Activated T-helper 2 cell treated with anti-CD3 and anti-CD28 coated beads, Interferon-gamma antibody, Interleukin-2, Interleukin-4, amounts not matched to agents 10 μg/mL and 5 μg/mL and 100 μg/mL, durations not matched to agents 14 hours and 24 hours and 36 hours (primary cell): ENCODE results near the gene ERC2. TPM values are rescaled to one million over a fixed set of nuclear protein-coding genes. Genes with fewer than 3 reads are reported as not detected.
A peak's percentile ranks its signal among the peaks of the same experiment; 100 is the strongest.

Experiments used
- DNase-seq: peaks from one replicate; pipeline ENCODE4 v3.0.0; 2021; ENCODE audit warnings: low spot score
- H3K27ac Mint-ChIP-seq: one replicate; pipeline ENCODE4 v1.8.0; 2021; ENCODE audit warnings: mixed read lengths
- H3K27me3 Mint-ChIP-seq: one replicate; pipeline ENCODE4 v1.8.0; 2021; ENCODE audit warnings: low read depth, mixed read lengths
- H3K36me3 Mint-ChIP-seq: one replicate; pipeline ENCODE4 v1.8.0; 2021; ENCODE audit warnings: low read depth, mixed read lengths
- H3K4me1 Mint-ChIP-seq: one replicate; pipeline ENCODE4 v1.8.0; 2021; ENCODE audit warnings: low read depth, mixed read lengths
- H3K4me3 Mint-ChIP-seq: one replicate; pipeline ENCODE4 v1.8.0; 2021; ENCODE audit warnings: low read depth, mild to moderate bottlenecking, moderate library complexity, mixed read lengths
- H3K9me3 Mint-ChIP-seq: one replicate; pipeline ENCODE4 v1.8.0; 2021; ENCODE audit warnings: mixed read lengths
- intact Hi-C: fragments of 100-400 bp; cut with micrococcal nuclease; formaldehyde crosslinking; loops from one replicate; pipeline ENCODE4 v1.15.1; 2023
- total RNA-seq: library from RNA; stranded (reverse); gene quantifications from 2 replicates; pipeline ENCODE4 v1.2.3, GENCODE V29; 2022

Gene ERC2
- total RNA-seq, 1 donor from 2014 or later, result 0.09 TPM

DNA sequence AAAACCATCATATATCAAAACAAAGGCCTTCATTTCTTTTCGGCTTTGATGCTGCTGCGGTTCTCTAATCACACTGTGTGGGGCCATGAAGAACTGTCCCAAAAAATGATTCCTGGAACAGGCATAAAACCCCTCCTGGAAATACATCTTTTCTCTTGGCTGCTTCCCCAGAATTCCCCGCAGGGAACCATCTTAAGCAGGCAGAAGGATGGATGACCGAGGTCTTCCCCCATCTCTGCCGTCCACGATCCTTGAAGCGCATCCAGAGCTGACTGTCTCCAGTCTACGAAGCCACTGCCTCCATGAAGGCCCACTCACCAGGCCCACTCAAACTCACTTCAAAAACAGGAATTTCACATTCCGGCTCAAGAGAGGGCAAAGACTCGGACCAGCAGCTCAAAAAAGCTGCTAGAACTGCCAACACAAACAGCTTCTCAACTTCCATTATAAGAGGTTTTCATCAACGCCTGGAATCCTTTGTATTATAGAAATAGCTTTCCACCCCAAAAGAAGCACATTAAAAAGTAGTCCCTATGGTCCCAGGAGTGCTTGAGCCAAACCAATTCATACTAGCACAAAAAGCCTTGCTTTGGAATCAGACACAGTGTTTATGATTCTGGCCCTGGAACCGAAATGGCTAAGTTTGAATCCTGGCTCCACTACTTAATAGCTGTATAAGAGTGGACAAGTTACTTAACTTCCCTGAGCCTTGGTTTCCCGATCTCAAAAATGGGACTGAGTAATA lies 493.7 kb downstream of the ERC2 start:
- H3K4me3 Mint-ChIP-seq, result no peak overlapping the region
- no peaks in the 10 kb centered on the region for H3K9me3 Mint-ChIP-seq
- intact Hi-C loops, result no loop called here
- no peaks in the 10 kb centered on the region for H3K4me1 Mint-ChIP-seq
- H3K27me3 Mint-ChIP-seq, result no peaks in the 10 kb centered on the region
- H3K36me3 Mint-ChIP-seq, result no peaks in the 10 kb centered on the region
- H3K27ac Mint-ChIP-seq, result no peak overlapping the region
- DNase-seq, result no peak

GRCh38 chr3:55969634-55970033 lies 498.6 kb downstream of the ERC2 start:
- Mint-ChIP-seq H3K9me3 (no peaks in the 10 kb centered on the region), H3K4me3 (no peak overlapping the region), H3K27ac (no peak overlapping the region), H3K4me1 (peaks cover 9% of the 10 kb centered on the region), H3K27me3 (no peaks in the 10 kb centered on the region), H3K36me3 (no peaks in the 10 kb centered on the region)
- intact Hi-C loops, result no loop called here
- no peak for DNase-seq

- intact Hi-C loops, result no loop called here
- no peaks in the 10 kb centered on the region for H3K9me3 Mint-ChIP-seq
- H3K27me3 Mint-ChIP-seq, result no peaks in the 10 kb centered on the region
- peaks cover 9% of the 10 kb centered on the region for H3K4me1 Mint-ChIP-seq
- no peaks in the 10 kb centered on the region for H3K36me3 Mint-ChIP-seq
- H3K27ac Mint-ChIP-seq, result no peak overlapping the region
- no peak overlapping the region for H3K4me3 Mint-ChIP-seq
- no peak for DNase-seq
Measured at GRCh38 chr3:55968331-55968730, 499.9 kb downstream of the ERC2 start.

DNA sequence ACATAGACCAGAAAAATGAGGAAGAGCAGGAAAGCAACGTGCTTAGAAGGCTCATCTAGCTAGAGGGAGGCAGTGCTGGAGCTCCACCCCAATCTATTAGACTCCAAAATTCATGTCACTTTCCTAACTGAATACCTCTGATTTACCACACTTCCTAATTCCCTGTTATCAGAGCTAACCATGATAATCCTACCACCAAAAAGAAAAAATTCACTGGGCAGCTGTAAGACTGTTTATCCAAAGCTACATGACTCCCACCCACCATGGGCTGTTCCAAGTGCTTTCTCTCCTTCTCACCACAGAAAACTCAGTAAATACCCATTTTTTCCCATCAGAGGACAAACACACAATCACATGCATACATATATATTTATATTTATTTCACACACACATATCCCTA lies 501.7 kb downstream of the ERC2 start:
- Mint-ChIP-seq H3K27me3 (no peaks in the 10 kb centered on the region), H3K9me3 (no peaks in the 10 kb centered on the region), H3K4me3 (no peak overlapping the region), H3K4me1 (peaks cover 9% of the 10 kb centered on the region), H3K27ac (no peak overlapping the region), H3K36me3 (no peaks in the 10 kb centered on the region)
- intact Hi-C loops, result no loop called here
- no peak for DNase-seq

DNA sequence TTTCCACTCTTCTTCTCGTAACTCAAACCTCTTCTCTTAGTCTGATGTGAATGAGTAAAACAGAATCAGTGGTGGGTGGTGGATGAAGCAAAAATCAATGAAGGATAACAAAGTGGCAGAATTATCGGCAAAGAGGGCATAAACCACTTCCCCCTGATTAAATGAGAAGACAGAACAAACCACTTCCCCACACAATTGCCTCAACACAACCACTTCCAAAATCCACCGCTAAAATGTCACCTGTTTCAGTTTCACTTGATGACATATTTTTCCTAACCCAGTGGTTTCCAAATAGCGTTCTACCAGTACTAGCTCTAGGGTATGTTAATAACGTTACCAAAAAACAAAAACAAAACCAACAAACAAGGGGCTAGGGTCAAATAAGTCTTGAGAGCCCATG lies 502.5 kb downstream of the ERC2 start:
- DNase-seq, result no peak
- intact Hi-C loops, result no loop called here
- Mint-ChIP-seq H3K4me3 (no peak overlapping the region), H3K4me1 (peaks cover 9% of the 10 kb centered on the region), H3K27me3 (no peaks in the 10 kb centered on the region), H3K36me3 (no peaks in the 10 kb centered on the region), H3K27ac (peak overlapping the region; percentile 25), H3K9me3 (no peaks in the 10 kb centered on the region)

- Mint-ChIP-seq H3K27me3 (no peaks in the 10 kb centered on the region), H3K27ac (no peak overlapping the region), H3K4me1 (peaks cover 9% of the 10 kb centered on the region), H3K4me3 (no peak overlapping the region), H3K9me3 (no peaks in the 10 kb centered on the region), H3K36me3 (no peaks in the 10 kb centered on the region)
- intact Hi-C loops, result no loop called here
- no peak for DNase-seq
Measured at GRCh38 chr3:55964491-55964985, 503.7 kb downstream of the ERC2 start.

- Mint-ChIP-seq H3K27me3 (no peaks in the 10 kb centered on the region), H3K4me3 (no peak overlapping the region), H3K36me3 (no peaks in the 10 kb centered on the region), H3K9me3 (no peaks in the 10 kb centered on the region), H3K4me1 (peaks cover 9% of the 10 kb centered on the region), H3K27ac (no peak overlapping the region)
- DNase-seq, result no peak
- intact Hi-C loops, result no loop called here
Measured at GRCh38 chr3:55963601-55964000, 504.7 kb downstream of the ERC2 start.

GRCh38 chr3:55959471-55960080 lies 508.7 kb downstream of the ERC2 start:
- no peaks in the 10 kb centered on the region for H3K4me1 Mint-ChIP-seq
- no peaks in the 10 kb centered on the region for H3K27me3 Mint-ChIP-seq
- no peak overlapping the region for H3K4me3 Mint-ChIP-seq
- intact Hi-C loops, result no loop called here
- H3K27ac Mint-ChIP-seq, result no peak overlapping the region
- H3K9me3 Mint-ChIP-seq, result no peaks in the 10 kb centered on the region
- no peak for DNase-seq
- H3K36me3 Mint-ChIP-seq, result no peaks in the 10 kb centered on the region

DNA sequence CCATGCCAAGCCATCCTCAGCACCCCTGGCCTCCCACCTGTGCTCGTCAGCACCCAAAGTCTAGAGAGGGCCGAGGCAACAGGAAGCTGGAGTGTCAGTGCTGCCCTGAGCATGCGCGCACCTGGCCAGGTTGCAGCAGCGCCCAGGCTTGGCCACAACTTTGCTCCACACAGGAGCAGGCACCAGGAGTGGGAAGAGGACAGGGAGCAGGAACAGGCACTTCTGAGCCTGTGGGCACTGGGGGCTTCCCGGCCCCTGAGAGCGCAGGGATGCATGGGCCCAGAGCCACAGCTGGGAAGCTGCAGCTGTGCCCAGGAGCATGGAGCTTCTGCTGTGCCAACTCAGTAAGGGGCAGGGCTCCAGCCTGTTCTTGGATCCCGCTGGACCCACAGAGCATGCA lies 509.7 kb downstream of the ERC2 start:
- Mint-ChIP-seq H3K4me1 (no peaks in the 10 kb centered on the region), H3K36me3 (no peaks in the 10 kb centered on the region), H3K27me3 (no peaks in the 10 kb centered on the region), H3K4me3 (no peak overlapping the region), H3K9me3 (no peaks in the 10 kb centered on the region), H3K27ac (no peak overlapping the region)
- no peak for DNase-seq
- intact Hi-C loops, result no loop called here

DNA sequence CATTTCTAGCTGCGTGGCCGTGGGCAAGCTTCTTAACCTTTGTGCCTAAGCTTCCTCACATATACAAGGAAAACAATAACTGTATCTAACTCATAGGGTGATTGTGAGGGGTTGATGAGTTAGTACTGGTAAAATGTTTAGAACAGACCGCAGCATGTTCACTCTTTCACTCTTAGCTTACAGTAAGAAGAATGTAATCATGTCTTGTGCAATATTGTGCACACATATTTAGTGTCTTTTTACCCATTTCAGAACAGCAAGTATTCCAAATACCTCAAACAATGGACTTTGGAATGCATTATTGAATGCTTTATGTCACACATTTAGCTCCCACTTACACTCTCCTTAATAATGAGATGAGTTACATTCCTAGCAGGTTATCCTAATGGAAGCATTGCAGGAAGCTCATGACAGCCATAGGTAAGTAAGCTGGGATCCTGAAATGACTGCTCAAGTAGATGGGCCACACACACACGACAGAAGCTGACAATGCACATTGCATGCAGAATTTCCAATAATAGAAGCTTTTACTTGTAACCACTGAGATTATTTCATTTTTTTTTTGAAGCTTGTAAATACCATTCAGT lies 512.3 kb downstream of the ERC2 start:
- Mint-ChIP-seq H3K27me3 (no peaks in the 10 kb centered on the region), H3K9me3 (no peaks in the 10 kb centered on the region), H3K4me3 (no peak overlapping the region), H3K27ac (no peak overlapping the region), H3K4me1 (no peaks in the 10 kb centered on the region), H3K36me3 (no peaks in the 10 kb centered on the region)
- no peak for DNase-seq
- intact Hi-C loops, result no loop called here

- Mint-ChIP-seq H3K4me1 (no peaks in the 10 kb centered on the region), H3K27ac (no peak overlapping the region), H3K27me3 (no peaks in the 10 kb centered on the region), H3K4me3 (no peak overlapping the region), H3K9me3 (no peaks in the 10 kb centered on the region), H3K36me3 (no peaks in the 10 kb centered on the region)
- DNase-seq, result no peak
- intact Hi-C loops, result no loop called here
Measured at GRCh38 chr3:55951388-55951787, 516.9 kb downstream of the ERC2 start.

- intact Hi-C loops, result no loop called here
- H3K27ac Mint-ChIP-seq, result no peak overlapping the region
- no peak overlapping the region for H3K4me3 Mint-ChIP-seq
- H3K27me3 Mint-ChIP-seq, result no peaks in the 10 kb centered on the region
- H3K36me3 Mint-ChIP-seq, result no peaks in the 10 kb centered on the region
- H3K4me1 Mint-ChIP-seq, result no peaks in the 10 kb centered on the region
- no peak for DNase-seq
- no peaks in the 10 kb centered on the region for H3K9me3 Mint-ChIP-seq
Measured at GRCh38 chr3:55947406-55947805, 520.9 kb downstream of the ERC2 start.

- intact Hi-C loops, result no loop called here
- Mint-ChIP-seq H3K9me3 (no peaks in the 10 kb centered on the region), H3K36me3 (no peaks in the 10 kb centered on the region), H3K27ac (no peak overlapping the region), H3K4me3 (no peak overlapping the region), H3K4me1 (no peaks in the 10 kb centered on the region), H3K27me3 (no peaks in the 10 kb centered on the region)
- no peak for DNase-seq
Measured at GRCh38 chr3:55946574-55947160, 521.6 kb downstream of the ERC2 start.
